ENCODE data around the gene CMTM4.
"Not testable (repeated sequence)": the region's sequence is repeated elsewhere in the genome, so short reads cannot be mapped to it uniquely, and the experiment has no call there.

The CMTM4 gene

DNA sequence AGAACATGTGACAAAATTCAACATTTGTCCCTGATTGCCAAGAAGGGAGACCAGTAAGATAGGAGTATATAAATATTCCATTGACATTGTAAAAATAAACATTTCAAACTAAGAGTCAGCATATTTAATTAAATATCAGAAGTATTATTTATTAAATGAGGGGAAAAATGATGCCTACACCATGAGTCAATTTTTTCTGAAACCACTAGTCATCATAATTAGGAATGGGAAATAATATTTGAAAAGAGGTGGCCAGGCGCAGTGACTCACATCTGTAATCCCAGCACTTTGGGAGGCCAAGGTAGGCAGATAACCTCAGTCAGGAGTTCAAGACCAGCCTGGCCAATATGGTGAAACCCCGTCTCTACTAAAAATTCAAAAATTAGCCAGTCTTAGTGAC, 128.2 kb downstream of the CMTM4 start:
- DNase-seq = no peak
- H3K4me3 Mint-ChIP-seq = no peak overlapping the region
- CTCF ChIA-PET = no interaction called here
- no peaks in the 10 kb centered on the region for H3K9me3 Mint-ChIP-seq
- no peaks in the 10 kb centered on the region for H3K27me3 Mint-ChIP-seq
- peaks cover 59% of the 10 kb centered on the region for H3K36me3 Mint-ChIP-seq
- peaks cover 9% of the 10 kb centered on the region for H3K4me1 Mint-ChIP-seq
- no peak overlapping the region for H3K27ac Mint-ChIP-seq

DNA sequence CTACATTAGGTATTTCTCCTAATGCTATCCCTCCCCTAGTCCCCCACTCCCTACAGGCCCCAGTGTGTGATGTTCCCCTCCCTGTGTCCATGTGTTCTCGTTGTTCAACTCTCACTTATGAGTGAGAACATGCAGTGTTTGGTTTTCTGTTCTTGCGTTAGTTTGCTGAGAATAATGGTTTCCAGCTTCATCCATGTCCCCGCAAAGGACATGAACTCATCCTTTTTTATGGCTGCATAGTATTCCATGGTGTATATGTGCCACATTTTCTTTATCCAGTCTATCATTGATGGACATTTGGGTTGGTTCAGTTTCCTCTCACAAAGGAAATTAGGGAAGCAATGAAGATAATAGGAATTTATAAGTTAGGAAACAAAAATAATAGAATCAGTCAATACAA, 129.3 kb downstream of the CMTM4 start:
- CTCF ChIA-PET, DNase-seq, H3K27me3 Mint-ChIP-seq, H3K27ac Mint-ChIP-seq, H3K9me3 Mint-ChIP-seq, H3K4me3 Mint-ChIP-seq: not testable (repeated sequence)
- Mint-ChIP-seq H3K36me3 (peaks cover 66% of the 10 kb centered on the region), H3K4me1 (peaks cover 20% of the 10 kb centered on the region)

DNA sequence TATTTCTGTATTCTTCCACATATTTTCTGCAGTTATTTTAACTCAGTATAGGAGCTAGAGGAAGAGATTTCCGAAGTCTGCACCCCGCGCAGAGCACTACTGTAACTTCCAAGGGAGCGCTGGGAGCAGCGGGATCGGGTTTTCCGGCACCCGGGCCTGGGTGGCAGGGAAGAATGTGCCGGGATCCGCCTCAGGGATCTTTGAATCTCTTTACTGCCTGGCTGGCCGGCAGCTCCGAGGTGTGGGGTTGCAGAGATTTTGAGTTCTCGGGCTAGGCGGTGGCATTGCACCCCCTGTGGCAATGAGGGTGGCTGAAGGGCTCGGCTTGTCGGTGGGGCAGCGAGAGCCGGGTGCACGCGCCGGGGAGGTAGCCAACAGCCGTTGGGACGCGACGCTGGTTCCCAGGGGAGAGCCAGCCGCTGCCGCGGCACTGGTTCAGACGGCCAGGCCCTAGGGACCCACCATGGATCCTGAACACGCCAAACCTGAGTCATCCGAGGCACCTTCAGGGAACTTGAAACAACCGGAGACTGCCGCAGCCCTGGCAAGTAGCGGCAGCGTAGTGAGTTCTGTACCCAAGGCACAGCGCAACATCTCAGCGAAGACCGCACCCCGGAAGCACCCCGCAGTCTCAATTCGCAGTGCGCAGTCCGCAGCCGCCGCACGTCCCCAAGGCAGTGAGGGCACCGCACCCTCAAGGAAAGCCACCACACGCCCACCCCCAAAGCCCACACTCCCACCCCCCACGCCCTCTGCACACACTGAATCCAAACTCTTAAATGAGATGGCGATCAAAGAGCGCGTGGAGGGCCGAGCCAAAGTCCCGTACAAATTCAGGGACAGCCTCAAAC, 130.3 kb downstream of the CMTM4 start, which contains the start of gene CMTM1:
TSS of gene CMTM1 (plus strand) at position 389 of the 851 bp plus-strand sequence. CDS start at position 464, 75 bp downstream.
- Mint-ChIP-seq H3K36me3 (peaks cover 61% of the 10 kb centered on the region), H3K4me3 (no peak within 1 kb of the TSS), H3K4me1 (peaks cover 29% of the 10 kb centered on the region), H3K9me3 (no peaks in the 10 kb centered on the region), H3K27ac (no peak within 1 kb of the TSS), H3K27me3 (no peaks in the 10 kb centered on the region)
- CTCF ChIA-PET = no interaction called here
- no peak for DNase-seq

All from activated naive CD4-positive, alpha-beta T cell treated with anti-CD3 and anti-CD28 coated beads, Interleukin-2, amount 10 ng/mL, durations not matched to agents 7 days and 5 days (primary cell).